ENCODE measurements around the gene REX1BD. TPM values are rescaled to one million over a fixed set of nuclear protein-coding genes. Genes with fewer than 3 reads are reported as not detected.
A peak's percentile ranks its signal among the peaks of the same experiment; 100 is the strongest.

REX1BD gene
- total and polyA plus RNA-seq, 2 of the 13 experiments (the other 11 are each of a cell fraction or from before 2014, with no cell fraction given) = 7.5 to 25.4 TPM

GRCh38 chr19:18605546-18606280 lies 17.1 kb downstream of the REX1BD start (continued):
- TF ChIP-seq TFDP1 (CRISPR knock-in tag; IDR thresholded peaks at IDR 0.05; ENCODE audit: borderline replicate concordance) (peak; percentile 49; the same call in 1 of the 2 replicates), TBX2 (CRISPR knock-in tag; IDR thresholded peaks at IDR 0.05; ENCODE audit: borderline replicate concordance) (peak; percentile 61), TAF1 (CRISPR knock-in tag; IDR thresholded peaks at IDR 0.05) (peak; percentile 20; the same call in 1 of the 2 replicates), ZFP36 (IDR thresholded peaks at IDR 0.05; ENCODE audit: borderline replicate concordance, low read depth, low read length, partially characterized antibody) (no peak), ZNF574 (CRISPR knock-in tag; IDR thresholded peaks at IDR 0.05) (peak; percentile 53), FOSL2 (CRISPR knock-in tag; IDR thresholded peaks at IDR 0.05) (no peak), ZBTB7B (CRISPR knock-in tag; IDR thresholded peaks at IDR 0.05) (peak; percentile 75), BCL6 (CRISPR knock-in tag; IDR thresholded peaks at IDR 0.05) (0 out of 2 replicates have a peak, but pooled peaks have one; percentile 31), SOX5 (CRISPR knock-in tag; IDR thresholded peaks at IDR 0.05; ENCODE audit: borderline replicate concordance) (0 out of 2 replicates have a peak, but pooled peaks have one; percentile 3), MED1 (CRISPR knock-in tag; IDR thresholded peaks at IDR 0.05) (peak; percentile 14; the same call in 1 of the 2 replicates), MAZ (IDR thresholded peaks at IDR 0.05; ENCODE audit: borderline replicate concordance, low read depth, low read length) (0 out of 2 replicates have a peak, but pooled peaks have one; percentile 14), MAZ (CRISPR knock-in tag; IDR thresholded peaks at IDR 0.05; ENCODE audit: low read depth) (peak; percentile 43; the same call in 1 of the 2 replicates), KAT8 (CRISPR knock-in tag; IDR thresholded peaks at IDR 0.05) (0 out of 2 replicates have a peak, but pooled peaks have one; percentile 12), IRF2 (CRISPR knock-in tag; IDR thresholded peaks at IDR 0.05) (peak; percentile 23; the same call in 1 of the 2 replicates), KDM2A (CRISPR knock-in tag; IDR thresholded peaks at IDR 0.05; ENCODE audit: borderline replicate concordance, low read depth) (0 out of 2 replicates have a peak, but pooled peaks have one; percentile 37), NCOR1 (IDR thresholded peaks at IDR 0.05; ENCODE audit: borderline replicate concordance, low read length) (peak; percentile 38; the same call in 1 of the 2 replicates), ZBTB7A (CRISPR knock-in tag; IDR thresholded peaks at IDR 0.05) (peak; percentile 71), ZFAT (CRISPR knock-in tag; conservative IDR thresholded peaks at IDR 0.05) (no peak), HDAC2 (CRISPR knock-in tag; IDR thresholded peaks at IDR 0.05) (0 out of 2 replicates have a peak, but pooled peaks have one; percentile 20), SAP130 (CRISPR knock-in tag; IDR thresholded peaks at IDR 0.05; ENCODE audit: low read depth) (peak; percentile 60), GABPB1 (CRISPR knock-in tag; IDR thresholded peaks at IDR 0.05) (peak; percentile 60), PAXIP1 (CRISPR knock-in tag; conservative IDR thresholded peaks at IDR 0.05) (0 out of 2 replicates have a peak, but pooled peaks have one; percentile 14), ZNF549 (CRISPR knock-in tag; IDR thresholded peaks at IDR 0.05) (no peak)
